GM13977 (cell line): ENCODE results near the gene GRM4.

ENCODE experiments used
- DNase-seq: peaks from one replicate; pipeline ENCODE4 v3.0.0; 2012; ENCODE audit warnings: low spot score
- in situ Hi-C: fragments of 300-500 bp; cut with MboI; formaldehyde crosslinking; loops from one replicate; pipeline ENCODE4 v1.12.0; 2022; ENCODE audit warnings: low sequenced_read_pairs, low pct_unique_long_range_greater_than_20kb, mixed read lengths, inconsistent platforms; ENCODE audit not compliant: unreplicated experiment
- TF ChIP-seq, protein P1 (sequence below): IDR thresholded peaks from 2 replicates; pipeline ENCODE4 v1.5.1; 2012; ENCODE audit warnings: mild to moderate bottlenecking, control low read depth; ENCODE audit not compliant: insufficient read depth; ENCODE audit errors: extremely low read depth, missing control alignments

Gene GRM4

DNA sequence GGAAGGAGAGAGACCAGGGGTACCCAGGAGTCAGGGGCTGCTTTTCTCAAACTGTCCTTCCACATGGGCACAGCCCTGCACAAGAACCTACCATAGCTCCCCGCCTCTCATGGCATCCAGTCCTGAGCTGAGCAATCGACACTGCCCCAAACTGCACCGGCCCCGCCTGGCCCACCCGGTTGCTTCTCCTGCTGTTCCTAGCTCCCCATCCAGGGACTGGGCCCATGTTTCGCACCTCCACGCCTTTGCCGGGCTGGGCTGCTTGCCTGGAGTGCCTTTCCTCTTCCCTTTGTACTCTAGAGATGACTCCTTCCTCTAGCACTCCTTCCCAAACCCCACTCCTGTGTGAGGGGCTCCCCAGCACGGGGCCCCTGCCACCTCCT lies 123.0 kb downstream of the GRM4 start:
- in situ Hi-C loops = no loop called here
- DNase-seq = no peak
- TF ChIP-seq, protein P1, sequence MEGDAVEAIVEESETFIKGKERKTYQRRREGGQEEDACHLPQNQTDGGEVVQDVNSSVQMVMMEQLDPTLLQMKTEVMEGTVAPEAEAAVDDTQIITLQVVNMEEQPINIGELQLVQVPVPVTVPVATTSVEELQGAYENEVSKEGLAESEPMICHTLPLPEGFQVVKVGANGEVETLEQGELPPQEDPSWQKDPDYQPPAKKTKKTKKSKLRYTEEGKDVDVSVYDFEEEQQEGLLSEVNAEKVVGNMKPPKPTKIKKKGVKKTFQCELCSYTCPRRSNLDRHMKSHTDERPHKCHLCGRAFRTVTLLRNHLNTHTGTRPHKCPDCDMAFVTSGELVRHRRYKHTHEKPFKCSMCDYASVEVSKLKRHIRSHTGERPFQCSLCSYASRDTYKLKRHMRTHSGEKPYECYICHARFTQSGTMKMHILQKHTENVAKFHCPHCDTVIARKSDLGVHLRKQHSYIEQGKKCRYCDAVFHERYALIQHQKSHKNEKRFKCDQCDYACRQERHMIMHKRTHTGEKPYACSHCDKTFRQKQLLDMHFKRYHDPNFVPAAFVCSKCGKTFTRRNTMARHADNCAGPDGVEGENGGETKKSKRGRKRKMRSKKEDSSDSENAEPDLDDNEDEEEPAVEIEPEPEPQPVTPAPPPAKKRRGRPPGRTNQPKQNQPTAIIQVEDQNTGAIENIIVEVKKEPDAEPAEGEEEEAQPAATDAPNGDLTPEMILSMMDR = no peak

DNA sequence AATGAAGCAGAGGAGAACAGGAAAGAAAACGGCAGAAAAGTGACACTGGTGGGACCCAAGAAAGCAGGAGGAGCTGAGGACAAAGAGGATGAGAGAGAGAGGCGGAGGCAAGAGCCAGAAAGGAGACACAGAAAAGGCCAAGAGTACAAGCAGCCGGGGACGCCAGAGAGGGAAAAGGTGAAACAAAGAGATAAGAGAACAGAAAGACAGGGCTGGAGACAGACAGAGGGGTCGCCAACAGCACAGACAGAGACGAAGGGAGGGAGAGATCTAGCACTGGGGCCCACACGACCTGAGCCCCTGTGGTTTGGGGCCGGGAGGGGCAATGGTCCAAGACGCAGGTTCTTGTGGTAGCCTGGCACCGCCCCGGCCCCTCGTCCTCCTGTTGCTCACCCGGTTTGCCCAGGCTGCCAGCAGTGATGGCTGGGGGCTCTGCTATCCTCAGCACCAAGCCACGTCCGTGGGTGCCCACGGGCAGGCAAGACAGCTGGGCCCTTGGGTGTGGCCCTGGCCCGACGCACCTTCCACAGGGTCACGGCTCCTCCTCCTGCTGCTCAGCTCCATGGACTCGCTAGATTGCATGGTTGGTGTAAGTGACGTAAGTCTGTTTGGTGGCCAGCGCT lies 123.5 kb downstream of the GRM4 start:
- in situ Hi-C loops = no loop called here
- DNase-seq = no peak
- TF ChIP-seq, protein P1 = no peak

DNA sequence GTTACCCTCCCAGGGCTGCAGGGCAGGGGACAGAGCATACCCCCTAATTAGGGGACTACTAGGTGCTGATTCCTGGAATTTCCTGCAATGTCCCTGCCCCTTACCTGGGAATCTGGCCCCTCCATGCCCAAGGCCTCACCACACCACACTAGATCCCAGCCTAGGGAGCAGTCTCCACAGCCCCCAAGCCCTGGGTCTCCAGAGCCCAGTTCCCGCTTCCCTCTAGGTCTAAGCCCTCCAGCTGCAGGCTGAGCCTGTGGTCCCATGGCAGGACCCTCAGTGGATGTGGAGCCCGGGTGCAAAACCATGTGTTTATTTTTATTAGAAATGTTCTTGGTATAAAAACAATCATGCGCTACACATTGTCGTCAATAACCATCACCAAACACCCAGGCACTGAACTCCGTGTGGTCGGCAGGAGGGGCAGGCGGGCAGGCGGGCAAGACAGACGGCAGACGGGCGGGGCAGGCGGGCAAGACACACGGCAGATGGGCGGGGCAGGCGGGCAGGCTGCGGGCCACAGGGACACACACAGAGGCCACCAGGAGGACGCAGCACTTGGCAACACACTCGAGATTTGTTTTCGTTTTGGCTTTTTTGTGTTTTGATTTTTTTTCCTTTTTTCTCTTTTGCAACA lies 124.2 kb downstream of the GRM4 start:
- in situ Hi-C loops = no loop called here
- DNase-seq = no peak
- TF ChIP-seq, protein P1 = no peak

DNA sequence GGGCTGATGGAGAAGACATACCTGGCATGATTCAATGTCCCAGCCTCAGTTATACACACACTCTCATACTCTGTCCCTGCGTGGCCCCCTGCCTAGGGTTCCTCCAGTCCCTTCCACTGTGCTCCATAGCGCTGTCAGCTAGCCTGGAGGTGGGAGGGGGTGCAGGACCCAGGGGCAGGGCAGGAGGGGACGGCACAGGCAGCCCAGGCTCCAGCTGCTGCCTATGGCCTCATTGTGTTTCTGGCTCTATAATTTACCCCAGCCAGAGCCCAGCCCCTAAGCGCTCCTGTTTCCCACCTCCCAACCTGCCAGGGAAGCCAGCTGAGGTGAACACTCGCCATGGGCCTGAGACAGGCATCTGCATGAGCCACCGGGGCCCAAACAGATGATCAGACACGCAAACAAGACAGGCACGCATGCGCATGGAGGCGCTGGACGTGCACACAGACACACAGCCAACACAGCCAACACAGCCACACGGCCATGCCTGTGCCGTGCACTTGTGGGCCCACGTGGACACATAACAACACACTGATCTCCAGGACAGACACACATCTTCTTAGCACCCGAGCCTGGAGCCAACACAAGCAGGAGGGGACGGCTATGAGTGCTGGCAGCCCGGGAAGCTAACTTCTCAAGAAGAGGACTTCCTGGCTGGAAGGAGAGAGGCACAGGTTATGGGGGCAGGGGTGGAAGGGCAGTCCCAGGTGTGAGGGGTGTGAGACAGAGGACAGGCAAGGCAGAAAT lies 124.9 kb downstream of the GRM4 start:
- no peak for DNase-seq
- in situ Hi-C loops = no loop called here
- TF ChIP-seq, protein P1 = no peak

DNA sequence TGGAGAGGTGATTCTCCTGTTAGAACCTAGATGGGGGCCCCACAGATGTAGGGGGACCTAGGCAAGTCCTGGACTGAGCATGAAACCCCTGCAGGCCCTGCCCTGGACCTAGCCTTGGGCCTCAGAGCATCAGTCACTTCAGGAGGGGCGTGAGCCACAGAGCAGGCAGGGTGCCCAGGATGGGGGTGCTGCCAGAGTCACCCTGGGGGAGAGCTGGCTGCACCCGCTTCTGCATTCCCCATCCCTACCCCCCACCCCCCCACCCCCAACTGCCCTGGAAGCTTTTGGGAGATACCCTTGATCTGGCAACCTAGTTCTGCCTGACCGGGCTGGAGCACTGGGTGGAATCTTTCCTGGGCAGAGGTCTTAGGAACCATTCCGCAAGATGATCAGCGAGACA lies 125.6 kb downstream of the GRM4 start:
- no peak for DNase-seq
- in situ Hi-C loops = no loop called here

DNA sequence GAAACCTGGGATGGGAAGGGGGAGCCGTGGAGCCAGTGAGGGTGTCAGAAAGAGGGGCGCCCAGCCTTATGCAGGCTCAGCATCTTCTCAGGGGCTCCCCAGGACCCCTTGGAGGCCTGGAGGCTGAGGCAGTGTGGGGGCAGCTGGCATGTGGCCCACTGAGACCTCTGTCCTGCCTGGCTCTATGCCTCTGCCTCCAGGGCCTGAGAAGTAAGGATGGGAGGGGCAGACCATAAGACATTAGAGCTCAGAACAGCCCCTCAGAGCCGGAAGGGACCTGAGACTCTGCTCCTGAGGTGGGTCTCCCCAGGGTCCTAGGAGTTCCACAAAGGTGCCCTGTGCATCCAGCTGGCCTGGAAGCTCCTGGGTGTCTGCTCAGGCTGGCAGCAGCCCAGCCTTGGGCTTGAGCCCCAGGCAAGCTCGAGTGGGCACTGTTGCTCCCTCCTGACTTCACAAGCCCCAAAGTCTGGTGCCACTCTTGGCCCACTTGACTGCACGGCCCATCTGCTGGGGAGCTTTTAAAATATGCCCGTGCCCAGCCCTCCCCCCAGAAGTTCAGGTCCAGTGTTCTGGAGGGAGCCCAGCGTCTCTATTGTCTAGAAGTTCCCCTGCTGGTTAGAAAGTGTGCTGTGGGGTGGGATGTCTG lies 126.8 kb downstream of the GRM4 start:
- in situ Hi-C loops = no loop called here
- DNase-seq = no peak
- TF ChIP-seq, protein P1 = no peak

More for the DNA sequence above, 125.6 kb downstream of the GRM4 start:
- TF ChIP-seq, protein P1 = no peak
